GM19455 (cell line): ENCODE measurements around the gene IDH3B.
"Not testable (repeated sequence)": the region's sequence is repeated elsewhere in the genome, so short reads cannot be mapped to it uniquely, and the experiment has no call there.

ENCODE experiments used
- ATAC-seq: cut with Tn5 transposase; IDR thresholded peaks from one replicate; pipeline ENCODE4 v1.9.1; 2021; ENCODE audit not compliant: unreplicated experiment

IDH3B gene

DNA sequence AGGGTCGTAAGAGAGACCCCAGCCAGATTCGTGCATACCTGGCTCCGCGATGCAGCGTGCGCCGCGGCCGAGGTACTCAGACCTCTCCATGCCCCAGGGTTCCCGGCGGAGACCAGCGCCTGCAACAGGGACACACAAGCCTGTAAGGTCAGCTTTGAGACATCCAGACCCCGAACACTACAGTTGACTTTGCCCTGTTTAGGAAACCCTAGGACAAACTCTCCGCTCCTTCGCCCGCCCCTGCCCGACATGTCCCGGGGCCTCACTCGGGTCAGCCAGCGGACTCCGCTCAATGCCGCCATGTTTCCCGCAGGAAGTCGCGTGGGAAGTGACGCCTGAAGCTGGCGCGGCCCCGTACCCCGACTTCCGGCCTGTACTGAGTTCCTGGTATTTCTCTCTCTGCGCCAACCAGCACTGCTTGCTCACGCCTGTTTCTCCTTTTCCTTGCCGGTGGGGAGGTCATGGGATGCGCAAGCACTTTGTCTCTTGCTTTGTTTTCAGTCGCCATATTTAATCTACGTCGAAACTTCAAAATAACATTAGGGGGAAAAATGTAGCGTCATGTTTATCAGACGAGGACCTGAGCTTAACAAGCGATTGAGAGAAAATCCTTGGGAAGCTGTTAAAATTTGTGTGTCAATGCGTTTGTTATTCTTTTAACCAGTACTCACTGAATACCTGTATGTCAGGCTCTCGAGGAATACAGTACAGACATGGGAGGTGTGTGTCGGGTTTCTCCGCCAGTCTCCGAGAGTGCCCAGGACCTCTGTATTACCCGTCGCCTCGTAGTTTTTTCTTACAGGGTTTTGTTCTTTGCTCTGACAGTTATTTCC lies at the start of gene IDH3B:
TSS of gene IDH3B (minus strand) at position 330 of the 833 bp plus-strand sequence. CDS start at position 302, 28 bp downstream.
- ATAC-seq, result peak; percentile 89

DNA sequence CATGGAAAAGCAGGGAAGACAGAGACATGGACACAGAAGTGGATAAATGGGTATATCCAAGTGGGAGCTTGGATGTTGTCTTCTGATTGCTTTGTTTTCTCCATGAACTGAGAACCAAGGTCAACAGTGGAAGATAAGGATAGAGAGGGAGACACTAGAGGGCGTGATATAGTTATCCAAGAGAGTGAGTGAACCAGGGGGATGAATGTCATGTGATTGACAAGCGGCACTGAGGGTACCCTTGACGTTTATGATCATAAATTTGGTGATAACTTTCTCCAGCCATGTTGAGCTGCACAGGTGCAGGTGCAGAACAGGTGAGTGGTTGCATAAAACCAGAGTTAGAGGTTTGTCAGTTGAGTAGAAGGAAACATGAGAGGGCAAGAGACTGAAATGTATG lies 49.3 kb upstream of the IDH3B start:
- no peak for ATAC-seq

GRCh38 chr20:2709205-2709981 lies 45.4 kb upstream of the IDH3B start:
- no peak for ATAC-seq

GRCh38 chr20:2708665-2709064 lies 44.6 kb upstream of the IDH3B start:
- no peak for ATAC-seq

DNA sequence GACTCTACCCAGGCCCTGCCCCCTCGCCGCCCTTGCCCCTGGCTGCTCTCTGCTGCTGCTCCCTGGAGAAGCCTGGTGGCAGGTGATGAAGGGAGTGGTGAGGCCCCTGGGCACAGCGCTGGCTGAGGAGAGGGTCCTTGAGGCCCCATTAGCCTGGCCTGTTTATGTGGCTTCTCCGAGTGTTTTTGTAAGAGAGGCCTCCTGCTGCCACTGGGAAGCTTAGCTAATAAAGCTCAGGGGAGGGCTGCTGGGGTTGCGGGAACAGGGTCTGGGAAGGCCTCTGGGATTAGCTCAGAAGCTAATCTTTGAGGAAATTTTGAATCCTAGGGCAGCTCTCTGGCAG lies 44.0 kb upstream of the IDH3B start:
- ATAC-seq, result no peak

DNA sequence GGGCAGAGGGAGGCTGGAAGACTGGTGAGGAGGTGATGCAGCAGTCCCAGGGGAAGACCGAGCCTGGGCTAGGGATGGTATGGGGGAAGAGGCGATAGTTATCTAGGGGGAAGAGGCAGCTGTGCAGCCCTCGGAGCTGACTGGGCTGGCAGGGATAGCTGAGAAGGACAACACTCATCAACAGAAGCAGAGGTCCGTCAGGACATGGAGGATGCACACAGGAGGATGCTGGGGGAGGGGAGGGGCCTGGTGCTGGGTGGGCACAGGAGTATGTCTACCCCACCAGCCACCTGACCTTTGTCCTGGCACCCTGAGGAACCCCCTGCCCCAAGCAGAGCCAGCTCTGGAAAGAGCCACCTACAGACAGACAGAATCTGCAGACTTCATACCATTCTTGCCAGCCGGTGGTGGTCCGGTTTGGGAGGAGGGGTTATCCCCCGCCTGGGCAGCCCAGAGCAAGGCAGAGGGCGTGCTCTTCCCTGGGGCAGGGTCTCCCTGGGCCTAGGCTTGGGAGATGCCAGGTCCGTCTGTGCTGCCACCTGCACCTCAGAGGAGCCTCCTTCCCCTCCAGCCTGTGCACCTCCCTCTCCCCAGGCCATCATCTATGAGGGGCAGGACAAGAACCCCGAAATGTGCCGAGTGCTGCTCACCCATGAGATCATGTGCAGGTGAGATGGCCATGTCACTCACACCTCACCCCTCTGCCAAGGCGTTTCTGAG lies 43.5 kb upstream of the IDH3B start:
- ATAC-seq, result no peak

GRCh38 chr20:2706688-2707352 lies 42.8 kb upstream of the IDH3B start:
- no peak for ATAC-seq

DNA sequence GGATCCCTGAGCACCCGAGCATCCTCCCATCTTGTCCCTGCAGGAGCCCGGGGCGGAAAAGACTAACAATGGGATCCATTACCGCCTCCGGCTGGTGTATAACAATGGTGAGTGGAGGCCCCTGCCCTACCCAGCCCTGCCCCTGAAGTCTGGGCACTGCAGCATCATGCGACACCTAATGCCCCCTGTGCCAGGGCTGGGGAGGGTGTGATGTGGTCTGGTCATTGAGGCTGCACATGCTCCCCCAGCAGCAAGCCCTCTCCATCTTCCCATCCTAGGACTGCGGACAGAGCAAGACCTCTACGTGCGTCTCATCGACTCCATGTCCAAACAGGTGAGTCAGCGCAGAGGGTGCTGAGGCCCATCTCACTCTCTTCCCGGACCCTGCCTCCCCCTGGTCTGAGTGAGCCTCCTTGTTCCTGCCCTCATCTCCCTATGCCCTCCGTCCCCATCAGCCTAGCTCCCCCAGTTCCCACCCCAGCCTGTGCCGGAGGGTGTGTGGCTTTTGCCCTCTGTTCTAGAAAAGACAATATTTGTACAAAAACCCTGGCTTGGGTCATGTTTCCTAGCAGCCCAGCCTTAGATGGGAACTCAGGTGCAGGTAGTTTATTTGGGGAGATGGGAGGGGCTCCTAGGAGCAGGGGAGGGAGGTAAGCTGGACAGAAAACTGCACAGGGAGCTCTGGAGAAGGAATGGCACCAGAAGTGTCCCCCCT lies 42.1 kb upstream of the IDH3B start:
- ATAC-seq, result no peak

GRCh38 chr20:2703716-2704475 lies 39.9 kb upstream of the IDH3B start:
- ATAC-seq, result no peak

GRCh38 chr20:2701671-2702081 lies 37.7 kb upstream of the IDH3B start:
- no peak for ATAC-seq

GRCh38 chr20:2700913-2701620 lies 37.1 kb upstream of the IDH3B start:
- ATAC-seq, result no peak

DNA sequence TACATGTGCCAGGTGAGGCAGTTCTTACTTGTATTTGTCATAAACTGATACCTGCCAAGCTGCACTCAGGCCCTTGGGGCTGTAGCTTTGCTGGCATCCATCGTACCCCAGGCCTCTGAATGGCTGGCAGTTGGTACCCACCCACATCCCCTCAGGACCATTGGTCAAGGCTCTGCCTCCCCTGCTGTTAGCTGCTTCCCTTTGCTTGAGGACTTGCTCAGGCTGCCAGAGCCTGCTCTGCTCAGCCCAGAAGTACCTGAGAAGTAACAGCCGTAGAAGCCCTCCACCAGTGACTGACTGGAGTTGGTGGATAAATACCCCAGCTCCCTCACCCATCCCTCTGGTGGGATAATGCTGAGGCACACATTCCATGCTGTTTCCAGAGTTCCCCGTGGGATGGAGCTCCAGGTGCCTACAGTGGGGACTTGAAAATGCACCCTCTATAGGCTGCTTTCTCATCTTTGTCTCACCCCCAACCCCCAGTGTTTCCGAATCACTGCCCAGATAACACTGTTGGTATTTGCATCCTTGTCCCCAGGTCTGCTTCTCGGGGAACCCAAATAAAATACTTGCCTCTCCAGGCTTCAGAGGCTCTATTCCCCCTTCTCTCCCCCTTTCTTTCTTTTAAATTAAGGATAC lies 35.9 kb upstream of the IDH3B start:
- no peak for ATAC-seq

DNA sequence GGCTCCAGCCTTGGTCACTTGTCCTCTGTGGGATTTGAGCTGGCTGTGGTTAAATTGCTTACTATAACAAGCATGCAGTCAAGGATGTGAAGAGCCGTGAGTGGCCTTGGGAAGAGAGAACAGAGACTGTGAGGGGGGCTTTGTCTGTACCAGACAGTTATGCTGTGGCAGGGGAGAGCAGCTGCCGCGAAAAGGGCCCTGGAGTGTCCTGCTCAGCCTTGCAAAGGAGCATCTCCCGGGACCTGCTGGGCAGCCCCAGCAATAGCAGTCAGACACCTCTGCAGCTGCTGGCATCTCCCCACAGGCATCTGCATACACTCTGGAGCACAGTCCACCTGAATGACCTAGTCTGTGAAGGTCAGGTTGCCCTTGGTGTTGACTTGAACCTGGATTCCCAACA lies 34.9 kb upstream of the IDH3B start:
- no peak for ATAC-seq

- no peak for ATAC-seq
Measured at GRCh38 chr20:2698186-2698817, 34.3 kb upstream of the IDH3B start.

GRCh38 chr20:2697768-2698167 lies 33.8 kb upstream of the IDH3B start:
- ATAC-seq, result no peak

GRCh38 chr20:2696646-2697045 lies 32.6 kb upstream of the IDH3B start:
- no peak for ATAC-seq

DNA sequence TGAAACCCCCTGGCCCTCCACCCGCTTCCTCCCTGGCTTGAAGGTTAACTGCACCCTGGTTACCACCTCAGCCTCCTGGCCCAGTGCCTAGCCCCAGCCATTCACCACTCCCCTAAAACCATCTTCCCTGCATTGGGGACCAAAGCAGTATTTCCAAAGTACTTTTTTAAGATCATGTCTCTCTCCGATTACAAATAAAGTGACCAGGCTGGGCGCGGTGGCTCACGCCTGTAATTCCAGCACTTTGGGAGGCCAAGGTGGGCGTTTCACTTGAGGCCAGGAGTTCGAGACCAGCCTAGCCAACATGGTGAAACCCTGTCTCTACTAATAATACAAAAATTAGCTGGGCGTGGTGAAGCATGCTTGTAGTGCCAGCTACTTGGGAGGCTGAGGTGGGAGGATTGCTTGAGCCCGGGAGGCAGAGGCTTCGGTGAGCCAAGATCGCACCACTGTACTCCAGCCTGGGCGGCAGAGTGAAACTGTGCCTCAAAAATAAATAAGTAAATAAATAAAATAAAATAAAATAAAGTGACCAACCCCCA lies 32.0 kb upstream of the IDH3B start:
- not testable (repeated sequence) for ATAC-seq
